DOHH2 (cell line): ENCODE measurements around the gene JARID2.

Source experiments
- H3F3A ChIP-seq: fragments of 200-600 bp; sonication (generic), shearing (Covaris generic); 2 replicates; pipeline ENCODE4 v1.6.0; 2016; ENCODE audit warnings: antibody characterized with exemption, mild to moderate bottlenecking; ENCODE audit not compliant: control insufficient read depth, insufficient read depth
- H3K27ac ChIP-seq: fragments of 200-600 bp; sonication (generic); 2 replicates; pipeline ENCODE4 v1.5.1; 2014; ENCODE audit warnings: low read depth, mild to moderate bottlenecking, low read length, moderate library complexity
- H3K27me3 ChIP-seq: fragments of 200-600 bp; sonication (generic); 2 replicates; pipeline ENCODE4 v1.6.1; 2014; ENCODE audit warnings: mild to moderate bottlenecking, low read length, mixed read lengths; ENCODE audit not compliant: control insufficient read depth
- H3K36me3 ChIP-seq: fragments of 200-600 bp; sonication (generic); 2 replicates; pipeline ENCODE4 v1.6.1; 2014; ENCODE audit warnings: mild to moderate bottlenecking, low read length, moderate library complexity, mixed read lengths; ENCODE audit not compliant: control insufficient read depth
- H3K4me1 ChIP-seq: fragments of 200-600 bp; sonication (generic); 2 replicates; pipeline ENCODE4 v1.6.1; 2014; ENCODE audit warnings: mild to moderate bottlenecking, low read length, mixed read lengths; ENCODE audit not compliant: control insufficient read depth
- H3K4me2 ChIP-seq: fragments of 200-600 bp; sonication (generic); 2 replicates; pipeline ENCODE4 v1.6.0; 2014; ENCODE audit warnings: mild to moderate bottlenecking, low read length, moderate library complexity
- H3K4me3 ChIP-seq: fragments of 200-600 bp; sonication (generic); 2 replicates; pipeline ENCODE4 v1.5.1; 2014; ENCODE audit warnings: mild to moderate bottlenecking, low read length, mixed read lengths
- H3K79me2 ChIP-seq: fragments of 200-600 bp; sonication (generic); 2 replicates; pipeline ENCODE4 v1.6.1; 2014; ENCODE audit warnings: mild to moderate bottlenecking, low read length, mixed read lengths; ENCODE audit not compliant: control insufficient read depth
- H3K9me2 ChIP-seq: fragments of 200-600 bp; sonication (generic); replicated peaks from 2 replicates; pipeline ENCODE4 v1.6.1; 2014; ENCODE audit warnings: mild to moderate bottlenecking, low read length, mixed read lengths; ENCODE audit not compliant: control insufficient read depth
- H3K9me3 ChIP-seq: fragments of 200-600 bp; sonication (generic); 2 replicates; pipeline ENCODE4 v1.6.1; 2014; ENCODE audit warnings: antibody characterized with exemption, low read length, mixed read lengths; ENCODE audit not compliant: control insufficient read depth, insufficient read depth
- H4K20me1 ChIP-seq: fragments of 200-600 bp; sonication (generic); 2 replicates; pipeline ENCODE4 v1.6.0; 2014; ENCODE audit warnings: low read depth, mild to moderate bottlenecking, antibody characterized with exemption, low read length, moderate library complexity; ENCODE audit not compliant: control insufficient read depth, insufficient read depth
- CTCF ChIP-seq: fragments of 200-600 bp; sonication (generic); IDR thresholded peaks from one replicate; pipeline ENCODE4 v1.5.1; 2014; ENCODE audit warnings: antibody characterized with exemption, mild to moderate bottlenecking, low read depth, low read length; ENCODE audit not compliant: poor library complexity, severe bottlenecking
- EZH2phosphoT487 ChIP-seq: fragments of 200-600 bp; sonication (generic); IDR thresholded peaks from 2 replicates; pipeline ENCODE4 v1.6.1; 2017; ENCODE audit warnings: borderline replicate concordance, mild to moderate bottlenecking, antibody characterized with exemption, low read length, moderate library complexity, mixed read lengths

Gene JARID2

DNA sequence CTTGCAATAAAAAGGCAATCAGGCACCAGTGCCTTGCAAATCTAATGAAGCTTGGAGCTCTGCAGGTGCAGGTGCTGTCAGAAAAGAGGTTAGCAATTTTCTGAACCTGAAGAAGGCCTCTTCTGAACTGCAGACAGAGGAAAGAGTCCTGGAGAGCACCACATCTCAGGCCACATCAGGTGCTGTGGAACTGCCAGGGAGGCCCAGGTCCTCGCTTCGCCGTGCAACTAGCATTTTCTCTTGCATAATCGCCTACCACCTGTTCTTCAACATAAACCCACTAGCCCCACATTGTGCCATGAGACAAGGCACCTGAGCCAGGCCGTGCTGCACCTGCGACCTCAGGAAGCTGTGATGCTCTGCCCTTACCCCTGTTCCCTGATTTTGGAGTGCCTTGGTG, 229.4 kb downstream of the JARID2 start:
- H3K4me1 ChIP-seq, result peaks cover 6% of the 10 kb centered on the region
- no peak overlapping the region for H3K4me3 ChIP-seq
- TF ChIP-seq CTCF, result no peak
- TF ChIP-seq EZH2phosphoT487, result no peak
- H3K9me3 ChIP-seq, result no peaks in the 10 kb centered on the region
- H3F3A ChIP-seq, result no peaks in the 10 kb centered on the region
- no peaks in the 10 kb centered on the region for H3K36me3 ChIP-seq
- no peaks in the 10 kb centered on the region for H3K27me3 ChIP-seq
- H3K4me2 ChIP-seq, result no peak overlapping the region
- H3K27ac ChIP-seq, result no peak overlapping the region
- no peaks in the 10 kb centered on the region for H4K20me1 ChIP-seq
- no peaks in the 10 kb centered on the region for H3K9me2 ChIP-seq
- H3K79me2 ChIP-seq, result no peaks in the 10 kb centered on the region

DNA sequence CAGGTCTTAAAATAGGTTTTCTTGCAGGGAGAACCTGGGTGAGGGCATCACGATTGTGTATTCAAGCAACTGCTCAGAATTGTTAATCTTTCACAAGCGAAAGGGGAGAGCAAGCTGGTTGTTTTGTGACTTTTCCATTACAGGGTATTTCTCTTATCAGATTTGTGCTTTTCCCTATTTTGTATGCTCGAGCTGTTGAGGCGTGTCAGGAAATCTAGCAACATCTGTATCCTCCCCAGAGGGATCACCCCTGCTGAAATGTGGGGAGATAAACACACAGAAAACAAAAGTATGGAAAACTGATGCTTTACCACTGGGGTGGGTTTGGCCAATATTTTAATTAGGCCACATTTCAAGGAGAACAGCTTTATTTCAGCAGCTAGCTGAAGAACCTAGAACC, 230.0 kb downstream of the JARID2 start:
- Histone ChIP-seq H3K4me3 (no peak overlapping the region), H3K27me3 (no peaks in the 10 kb centered on the region), H3K36me3 (no peaks in the 10 kb centered on the region), H3K79me2 (no peaks in the 10 kb centered on the region), H3K4me2 (no peak overlapping the region), H3F3A (no peaks in the 10 kb centered on the region), H3K4me1 (peaks cover 6% of the 10 kb centered on the region), H3K9me3 (no peaks in the 10 kb centered on the region), H4K20me1 (no peaks in the 10 kb centered on the region), H3K27ac (no peak overlapping the region), H3K9me2 (no peaks in the 10 kb centered on the region)
- TF ChIP-seq EZH2phosphoT487, result no peak
- no peak for TF ChIP-seq CTCF

DNA sequence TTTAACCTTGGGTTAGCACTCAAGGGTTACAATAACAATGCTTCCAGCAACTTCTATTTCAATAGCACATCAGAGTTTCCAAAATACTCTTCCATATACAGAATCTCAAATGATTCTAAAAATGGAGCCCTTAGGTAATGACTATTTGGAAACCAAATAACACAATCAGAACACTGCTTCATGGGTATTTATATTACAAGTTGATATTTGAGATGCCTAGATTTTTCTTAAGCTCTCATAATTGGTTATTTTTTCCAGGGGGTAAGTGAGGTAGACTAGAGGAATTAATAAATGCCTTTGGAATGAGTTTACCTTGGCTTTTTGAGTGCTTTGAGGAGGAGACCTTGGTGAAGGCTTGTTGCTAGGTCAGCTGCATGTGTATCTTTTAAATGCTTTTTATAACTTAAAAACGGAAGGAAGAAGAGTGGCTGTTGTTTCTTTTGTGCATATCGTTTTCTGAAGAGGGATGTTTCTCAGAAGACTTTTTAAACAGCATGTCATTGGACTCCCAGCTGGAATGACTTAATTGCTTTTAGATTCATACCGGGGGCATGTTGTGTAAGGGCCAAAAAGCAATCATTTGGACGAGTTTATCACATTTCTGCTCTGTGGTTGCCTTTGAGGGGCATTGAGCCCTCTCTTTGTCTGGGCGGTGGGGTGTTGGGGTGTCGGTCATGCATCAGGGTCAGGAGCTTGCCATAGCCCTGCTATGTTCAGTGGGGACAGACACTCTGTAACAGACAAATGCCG, 230.9 kb downstream of the JARID2 start:
- Histone ChIP-seq H4K20me1 (no peaks in the 10 kb centered on the region), H3K27me3 (no peaks in the 10 kb centered on the region), H3K4me2 (no peak overlapping the region), H3K9me2 (no peaks in the 10 kb centered on the region), H3K4me3 (no peak overlapping the region), H3K36me3 (no peaks in the 10 kb centered on the region), H3K79me2 (no peaks in the 10 kb centered on the region), H3F3A (no peaks in the 10 kb centered on the region), H3K27ac (no peak overlapping the region), H3K4me1 (peaks cover 6% of the 10 kb centered on the region), H3K9me3 (no peaks in the 10 kb centered on the region)
- TF ChIP-seq CTCF, result no peak
- TF ChIP-seq EZH2phosphoT487, result no peak
